Measurements from ENCODE around the gene SNCB.

DNA sequence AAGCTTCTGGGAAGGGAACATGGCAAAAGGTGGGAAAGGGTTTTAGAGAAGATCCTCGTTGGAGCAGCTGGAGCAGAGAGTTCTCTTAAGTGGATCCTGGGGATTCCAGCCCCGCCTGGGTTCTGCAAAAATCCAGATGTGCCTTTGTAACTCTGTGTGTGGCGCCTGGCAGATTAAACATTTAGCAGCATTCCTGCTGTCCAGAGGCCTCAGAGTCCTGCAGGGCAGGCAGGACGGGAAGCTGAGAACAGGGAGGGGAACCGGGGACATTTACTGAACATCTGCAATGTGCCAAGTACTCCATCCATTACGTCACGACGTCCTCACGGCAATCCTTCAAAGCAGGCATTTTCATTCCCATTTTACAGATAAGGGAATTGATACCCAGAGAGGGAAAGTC, 6.1 kb upstream of the SNCB start:
- TF ChIP-seq POLR2A (IDR thresholded peaks at IDR 0.05; ENCODE audit: extremely low read depth, insufficient read length): no peak
- TF ChIP-seq, protein P1, sequence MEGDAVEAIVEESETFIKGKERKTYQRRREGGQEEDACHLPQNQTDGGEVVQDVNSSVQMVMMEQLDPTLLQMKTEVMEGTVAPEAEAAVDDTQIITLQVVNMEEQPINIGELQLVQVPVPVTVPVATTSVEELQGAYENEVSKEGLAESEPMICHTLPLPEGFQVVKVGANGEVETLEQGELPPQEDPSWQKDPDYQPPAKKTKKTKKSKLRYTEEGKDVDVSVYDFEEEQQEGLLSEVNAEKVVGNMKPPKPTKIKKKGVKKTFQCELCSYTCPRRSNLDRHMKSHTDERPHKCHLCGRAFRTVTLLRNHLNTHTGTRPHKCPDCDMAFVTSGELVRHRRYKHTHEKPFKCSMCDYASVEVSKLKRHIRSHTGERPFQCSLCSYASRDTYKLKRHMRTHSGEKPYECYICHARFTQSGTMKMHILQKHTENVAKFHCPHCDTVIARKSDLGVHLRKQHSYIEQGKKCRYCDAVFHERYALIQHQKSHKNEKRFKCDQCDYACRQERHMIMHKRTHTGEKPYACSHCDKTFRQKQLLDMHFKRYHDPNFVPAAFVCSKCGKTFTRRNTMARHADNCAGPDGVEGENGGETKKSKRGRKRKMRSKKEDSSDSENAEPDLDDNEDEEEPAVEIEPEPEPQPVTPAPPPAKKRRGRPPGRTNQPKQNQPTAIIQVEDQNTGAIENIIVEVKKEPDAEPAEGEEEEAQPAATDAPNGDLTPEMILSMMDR (IDR thresholded peaks at IDR 0.05; ENCODE audit: low read depth, low read length): no peak
- TF ChIP-seq, protein P2, sequence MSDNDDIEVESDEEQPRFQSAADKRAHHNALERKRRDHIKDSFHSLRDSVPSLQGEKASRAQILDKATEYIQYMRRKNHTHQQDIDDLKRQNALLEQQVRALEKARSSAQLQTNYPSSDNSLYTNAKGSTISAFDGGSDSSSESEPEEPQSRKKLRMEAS (IDR thresholded peaks at IDR 0.05; ENCODE audit: low read depth, low read length): no peak
- TF ChIP-seq MYC (IDR thresholded peaks at IDR 0.05; ENCODE audit: low read depth, low read length): no peak
